ENCODE data around the gene DEDD.

DNA sequence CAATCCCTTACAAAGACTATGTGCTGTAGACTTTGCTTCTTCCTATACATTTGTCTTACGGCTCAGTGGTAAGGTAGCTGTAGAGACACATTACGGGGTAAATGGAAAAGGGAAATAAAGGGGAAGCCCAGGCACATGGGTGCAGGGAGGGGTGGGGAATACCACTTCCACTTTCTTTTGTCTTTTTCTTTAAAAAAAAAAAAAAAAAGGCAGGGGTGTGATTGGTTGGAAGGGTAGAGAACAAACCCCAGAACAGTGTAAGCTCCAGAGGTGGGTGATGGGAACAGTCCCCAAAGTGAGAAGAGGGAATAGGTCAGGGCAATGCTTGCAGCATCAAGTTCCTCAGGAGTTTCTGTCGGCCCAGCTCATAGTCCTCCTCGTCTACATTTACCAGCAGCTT is 10.6 kb downstream of the DEDD start:
- no peak for TF ChIP-seq TAF1 (IDR thresholded peaks at IDR 0.05; ENCODE audit: borderline replicate concordance, low read depth, low read length)
- TF ChIP-seq POLR2A (IDR thresholded peaks at IDR 0.05; ENCODE audit: low read depth, low read length), result no peak
